Fibroblast of gingiva (primary cell): ENCODE data around the gene TYMS.

Experiments used
- DNase-seq: peaks from one replicate; pipeline ENCODE4 v3.0.0-alpha.2; 2011; ENCODE audit warnings: low read depth

TYMS gene

DNA sequence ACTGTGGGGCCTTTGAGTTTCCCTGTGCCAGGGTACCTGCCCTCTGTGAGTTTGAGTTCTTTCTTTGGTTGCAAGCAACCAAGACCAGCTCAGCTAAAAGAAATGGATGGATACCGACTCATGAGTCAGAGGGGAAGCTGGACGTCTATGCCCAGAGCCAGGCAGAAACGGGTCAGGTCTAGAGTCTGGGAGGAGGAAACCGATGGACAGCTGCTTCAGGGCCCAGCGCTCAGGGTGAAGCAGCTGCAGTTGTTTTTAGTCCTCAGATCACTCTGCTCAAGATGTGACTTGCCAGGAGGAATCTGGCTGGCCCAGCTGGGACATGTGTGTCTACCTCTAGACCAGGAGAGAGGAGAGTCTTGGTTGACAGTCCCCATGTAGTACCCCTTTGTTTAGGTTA is 10.1 kb upstream of the TYMS start:
- no peak for DNase-seq

DNA sequence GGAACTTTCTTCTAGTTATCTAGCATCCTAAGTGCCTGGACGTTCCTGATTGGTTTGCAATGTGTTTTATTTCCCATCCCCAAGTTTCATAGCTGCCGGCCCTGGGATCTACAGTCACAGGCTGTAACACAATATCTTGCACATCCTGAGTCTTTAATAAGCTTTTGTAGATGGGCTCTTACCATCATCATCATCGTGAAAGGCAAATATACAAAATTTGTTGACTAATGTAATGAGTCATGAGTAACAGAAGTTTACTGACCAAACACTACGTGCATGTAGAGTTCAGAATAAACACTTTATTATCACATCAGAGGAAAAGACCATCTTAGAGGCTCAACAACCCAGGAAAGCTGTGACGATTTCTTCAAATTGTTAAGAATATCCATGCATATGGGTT is 8.1 kb upstream of the TYMS start:
- DNase-seq = no peak

DNA sequence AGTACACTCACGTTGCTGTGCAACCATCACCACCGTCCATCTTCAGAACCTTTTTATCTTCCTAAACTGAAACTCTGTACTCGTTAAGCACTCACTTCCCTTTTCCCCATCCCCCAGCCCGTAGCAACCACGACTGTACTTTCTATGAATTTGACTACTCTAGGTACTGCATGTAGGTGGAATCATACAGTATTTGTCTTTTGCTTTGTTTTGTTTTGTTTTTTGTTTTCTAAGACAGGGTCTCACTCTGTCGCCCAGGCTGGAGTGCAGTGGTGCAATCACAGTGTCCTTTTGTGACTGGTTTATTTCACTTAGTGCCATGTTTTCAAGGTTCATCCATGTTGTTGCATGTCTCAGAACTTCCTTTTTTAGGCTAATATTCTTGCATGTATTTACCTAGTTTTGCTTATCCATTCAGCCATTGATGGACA is 7.0 kb upstream of the TYMS start:
- DNase-seq = no peak

DNA sequence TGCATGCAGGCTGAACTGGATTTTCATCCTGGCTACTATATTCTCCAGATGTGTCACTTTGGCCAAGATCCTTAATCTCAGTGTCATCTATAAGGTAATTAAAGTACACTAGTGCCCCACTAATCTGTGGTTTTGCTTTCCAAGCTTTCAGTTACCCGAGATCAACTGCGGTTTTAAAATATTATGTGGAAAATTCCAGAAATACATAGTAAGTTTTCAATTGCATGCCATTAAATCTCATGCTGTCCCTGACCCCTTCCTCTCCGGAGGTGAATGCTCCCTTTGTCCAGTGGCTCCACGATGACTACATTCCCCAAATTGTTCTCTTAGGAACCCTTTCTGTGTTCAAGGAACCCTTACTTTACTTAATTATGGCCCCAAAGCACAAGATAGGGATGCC is 5.3 kb upstream of the TYMS start:
- peak; percentile 21 for DNase-seq

DNA sequence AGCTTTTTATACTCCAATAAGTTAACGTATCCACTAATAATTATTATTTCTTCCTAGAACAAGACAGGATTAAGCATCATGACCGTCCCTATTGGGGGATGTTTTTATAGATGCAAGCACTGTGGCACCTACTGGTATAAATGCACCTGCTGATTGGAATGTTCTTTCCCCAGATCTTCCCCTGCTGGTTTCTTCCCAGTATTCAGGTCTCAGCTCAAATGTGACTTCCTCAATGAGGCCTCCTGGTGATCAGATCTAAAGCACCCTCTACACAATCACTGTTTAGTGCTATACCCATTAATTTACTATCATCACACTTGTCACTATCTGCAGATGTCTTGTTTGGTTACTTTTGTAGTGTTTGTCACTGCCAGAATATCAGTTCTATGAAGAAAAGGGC is 3.9 kb upstream of the TYMS start:
- no peak for DNase-seq

DNA sequence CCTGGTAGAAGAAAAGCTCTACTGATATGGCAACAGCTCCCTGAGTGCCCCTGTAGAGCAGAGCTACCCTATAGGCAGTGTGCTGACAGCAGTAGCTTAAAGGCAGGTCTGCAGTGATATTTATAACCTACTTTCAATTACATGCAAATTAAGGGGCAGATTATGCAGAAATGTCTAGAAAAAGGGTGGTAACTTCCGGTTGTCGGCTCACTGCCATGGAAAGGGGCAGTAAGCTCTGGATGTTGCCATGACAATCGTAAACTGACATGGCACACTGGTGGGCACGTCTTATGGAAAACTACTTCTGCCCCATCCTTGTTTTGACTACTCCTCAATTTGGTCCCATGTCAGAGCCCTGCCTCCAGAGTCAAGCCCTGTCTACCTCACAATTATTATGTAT is 2.9 kb upstream of the TYMS start:
- DNase-seq = no peak

DNA sequence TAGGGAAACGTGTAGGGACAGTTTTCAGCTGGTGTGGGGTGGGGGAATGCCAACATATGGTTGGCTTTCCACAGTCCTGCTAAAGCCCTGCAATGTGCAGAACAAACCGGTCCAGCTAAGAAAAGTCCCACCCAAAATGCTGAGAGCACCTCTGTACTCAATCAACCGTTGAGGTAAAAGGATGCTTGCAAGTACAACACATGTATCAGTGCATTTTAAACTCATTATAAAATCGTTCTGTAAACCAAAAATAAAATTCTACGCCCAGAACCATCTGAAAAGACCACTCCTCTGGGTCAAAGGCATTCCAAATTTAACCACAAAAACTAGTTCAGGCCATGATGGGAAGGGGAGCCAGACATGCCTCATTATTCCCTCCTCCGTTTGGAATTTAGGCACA is 2.0 kb upstream of the TYMS start:
- no peak for DNase-seq

DNA sequence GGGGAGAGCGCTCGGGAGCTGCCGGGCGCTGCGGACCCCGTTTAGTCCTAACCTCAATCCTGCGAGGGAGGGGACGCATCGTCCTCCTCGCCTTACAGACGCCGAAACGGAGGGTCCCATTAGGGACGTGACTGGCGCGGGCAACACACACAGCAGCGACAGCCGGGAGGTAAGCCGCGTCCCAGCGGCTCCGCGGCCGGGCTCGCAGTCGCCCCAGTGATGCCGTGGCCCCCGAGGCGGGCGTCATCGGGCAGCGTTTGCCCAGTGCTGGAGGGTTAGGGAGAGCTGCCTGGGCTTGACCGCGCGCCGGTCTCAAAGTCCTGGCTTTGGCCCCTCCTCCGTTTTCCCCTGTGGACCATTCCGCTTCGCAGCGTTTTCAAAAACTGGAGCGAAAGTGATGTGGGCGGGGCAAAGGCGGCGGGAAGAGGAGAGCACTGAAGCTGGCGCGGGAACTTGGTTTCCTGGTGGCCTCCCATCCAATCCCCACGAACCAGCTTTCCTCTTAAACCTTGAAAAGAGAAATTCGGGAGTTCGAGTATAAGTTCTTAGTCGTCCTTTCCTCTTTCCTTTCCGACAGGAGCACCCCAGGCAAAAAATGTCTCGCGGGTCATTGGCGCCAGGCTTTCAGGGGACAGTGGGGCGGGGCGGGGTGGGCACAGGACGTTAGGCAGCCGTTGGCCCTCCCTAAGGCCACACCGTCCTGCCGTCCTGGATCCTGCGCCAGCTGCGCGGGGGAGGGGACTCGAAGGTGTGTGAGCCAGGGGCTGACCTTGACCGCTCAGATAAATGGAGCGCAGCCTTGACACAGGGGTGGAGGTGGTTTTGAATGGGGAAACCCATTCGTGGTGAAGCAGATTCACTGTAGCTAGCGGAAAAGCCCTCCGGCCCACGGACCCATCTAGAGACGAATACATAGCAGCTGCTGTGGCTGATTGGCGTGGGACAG is 821 bp downstream of the TYMS start:
- peak; percentile 83 for DNase-seq

DNA sequence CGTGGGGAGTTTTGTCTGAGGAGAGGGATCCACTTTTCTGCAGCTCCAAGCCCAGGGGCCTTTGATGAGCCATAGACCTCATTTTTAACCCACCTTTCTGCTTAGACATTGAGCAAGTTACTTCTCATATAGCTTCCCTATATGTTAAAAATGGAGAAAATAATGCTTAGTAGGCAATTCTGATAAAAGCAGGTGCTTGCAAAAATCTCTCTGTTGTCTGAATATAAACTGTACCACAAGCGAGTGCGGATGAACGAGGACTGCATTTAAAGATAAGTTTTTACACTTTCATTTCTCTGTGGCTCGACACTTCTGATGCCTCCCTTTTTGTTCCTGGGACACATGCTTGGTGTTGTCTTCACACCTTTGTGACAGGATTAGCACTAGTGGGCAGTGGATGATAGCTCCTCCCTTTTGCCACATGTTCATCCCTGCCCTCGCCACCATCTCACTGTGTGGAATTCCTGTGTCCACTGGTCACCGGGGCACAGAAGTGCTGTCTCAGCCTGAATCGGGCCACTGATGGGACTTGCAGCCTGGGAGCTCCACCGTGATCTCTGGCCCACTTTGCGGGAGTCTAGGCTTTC is 1.6 kb downstream of the TYMS start:
- no peak for DNase-seq

DNA sequence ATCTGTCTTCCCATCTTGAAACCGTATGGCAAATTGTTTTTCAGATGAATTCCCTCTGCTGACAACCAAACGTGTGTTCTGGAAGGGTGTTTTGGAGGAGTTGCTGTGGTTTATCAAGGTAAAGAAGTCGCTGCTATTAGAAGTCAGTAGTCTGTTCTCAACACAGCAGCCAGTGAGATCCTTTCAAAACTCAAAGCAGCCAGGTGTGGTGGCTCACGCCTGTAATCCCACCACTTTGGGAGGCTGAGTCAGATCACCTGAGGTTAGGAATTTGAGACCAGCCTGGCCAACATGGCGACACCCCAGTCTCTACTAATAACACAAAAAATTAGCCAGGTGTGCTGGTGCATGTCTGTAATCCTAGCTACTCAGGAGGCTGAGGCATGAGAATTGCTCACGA is 2.1 kb downstream of the TYMS start:
- DNase-seq = no peak

DNA sequence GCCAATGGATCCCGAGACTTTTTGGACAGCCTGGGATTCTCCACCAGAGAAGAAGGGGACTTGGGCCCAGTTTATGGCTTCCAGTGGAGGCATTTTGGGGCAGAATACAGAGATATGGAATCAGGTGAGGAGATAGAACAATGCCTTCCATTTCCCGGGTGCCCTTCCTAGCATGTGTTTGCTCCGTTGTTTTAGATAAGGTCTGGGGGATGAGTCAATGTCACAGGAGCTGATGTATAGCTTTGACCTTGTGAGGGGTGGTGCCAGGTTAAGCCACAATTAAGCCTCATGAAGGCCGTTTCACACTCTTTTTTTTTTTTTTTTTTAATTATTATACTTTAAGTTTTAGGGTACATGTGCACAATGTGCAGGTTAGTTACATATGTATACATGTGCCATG is 4.7 kb downstream of the TYMS start:
- no peak for DNase-seq

DNA sequence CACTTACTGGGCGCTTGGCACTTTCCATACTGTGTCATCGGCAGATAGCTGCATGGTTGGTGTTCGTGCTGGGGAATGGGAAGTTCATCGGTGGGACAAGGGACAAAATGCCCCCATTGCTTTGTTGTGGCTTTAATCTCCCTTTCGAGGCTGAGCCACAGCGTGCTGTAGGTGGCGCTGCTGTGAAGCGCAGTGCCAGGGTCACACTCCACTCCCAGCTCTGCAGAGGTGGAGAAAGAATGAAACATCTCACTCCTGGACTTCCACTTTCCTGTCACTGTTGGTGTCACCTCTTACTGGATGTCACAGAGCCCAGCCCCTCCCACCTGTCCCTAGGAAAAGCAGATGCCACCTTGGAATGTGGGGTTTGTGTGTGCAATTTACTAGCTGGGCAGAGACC is 8.7 kb downstream of the TYMS start:
- DNase-seq = no peak

DNA sequence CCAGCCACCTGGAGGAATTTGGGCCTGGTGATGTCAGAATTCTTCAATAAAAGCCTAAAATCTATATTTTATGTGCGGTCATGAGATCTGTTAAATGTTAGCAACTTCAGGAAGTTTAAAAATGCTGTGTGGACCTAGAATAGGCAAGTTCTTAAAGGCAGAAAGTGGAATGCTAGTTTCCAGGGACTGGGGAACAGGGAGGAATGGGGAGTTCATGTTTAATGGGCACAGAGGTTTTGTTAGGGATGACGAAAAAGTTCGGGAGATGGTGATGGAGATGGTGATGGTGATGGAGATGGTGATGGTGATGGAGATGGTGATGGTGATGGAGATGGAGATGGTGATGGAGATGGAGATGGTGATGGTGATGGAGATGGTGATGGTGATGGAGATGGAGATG is 9.2 kb downstream of the TYMS start:
- DNase-seq = no peak

DNA sequence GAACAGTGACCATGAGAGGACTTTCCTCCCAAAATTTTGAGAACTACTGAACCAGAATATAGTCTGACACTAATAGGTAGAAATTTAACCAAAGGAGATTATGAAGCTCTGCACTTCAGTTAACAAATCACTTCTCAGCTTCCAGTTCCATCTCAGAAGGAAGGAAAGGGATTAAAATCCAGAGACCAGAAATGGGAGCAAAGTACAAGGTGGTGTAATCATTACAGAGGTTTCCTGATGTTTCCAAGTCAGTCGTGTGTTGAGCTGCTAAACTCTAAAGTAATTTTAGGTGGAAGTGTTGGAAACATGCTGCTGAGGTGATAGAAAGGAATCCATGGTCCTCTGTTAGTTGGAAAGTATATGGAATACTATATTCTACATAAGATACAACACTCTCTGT is 10.8 kb downstream of the TYMS start:
- DNase-seq = no peak

DNA sequence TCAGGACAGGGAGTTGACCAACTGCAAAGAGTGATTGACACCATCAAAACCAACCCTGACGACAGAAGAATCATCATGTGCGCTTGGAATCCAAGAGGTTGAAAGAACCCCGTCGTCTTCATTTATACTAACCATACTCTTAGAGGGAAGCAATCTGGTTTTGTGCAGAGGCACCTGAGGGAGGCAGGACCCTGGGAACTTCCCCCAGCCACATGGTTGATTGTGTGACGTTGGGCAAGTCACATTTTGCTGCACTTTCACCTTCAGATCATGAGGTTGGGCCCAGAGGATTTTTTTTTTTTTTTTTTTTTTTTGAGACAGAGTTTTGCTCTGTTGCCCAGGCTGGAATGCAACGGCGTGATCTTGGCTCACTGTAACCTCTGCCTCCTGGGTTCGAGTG is 11.6 kb downstream of the TYMS start:
- no peak for DNase-seq

DNA sequence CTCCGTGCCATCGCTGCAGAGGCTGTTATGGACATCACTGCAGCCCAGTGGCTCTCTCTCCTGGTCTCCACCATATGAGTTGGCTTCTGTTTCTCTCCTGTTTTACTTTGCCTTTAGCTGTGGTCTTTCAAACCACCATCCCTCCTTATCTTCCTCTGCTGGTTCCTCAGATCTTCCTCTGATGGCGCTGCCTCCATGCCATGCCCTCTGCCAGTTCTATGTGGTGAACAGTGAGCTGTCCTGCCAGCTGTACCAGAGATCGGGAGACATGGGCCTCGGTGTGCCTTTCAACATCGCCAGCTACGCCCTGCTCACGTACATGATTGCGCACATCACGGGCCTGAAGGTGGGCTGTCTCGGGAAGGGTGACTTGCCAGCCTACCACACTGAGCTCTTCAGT is 13.1 kb downstream of the TYMS start:
- no peak for DNase-seq

DNA sequence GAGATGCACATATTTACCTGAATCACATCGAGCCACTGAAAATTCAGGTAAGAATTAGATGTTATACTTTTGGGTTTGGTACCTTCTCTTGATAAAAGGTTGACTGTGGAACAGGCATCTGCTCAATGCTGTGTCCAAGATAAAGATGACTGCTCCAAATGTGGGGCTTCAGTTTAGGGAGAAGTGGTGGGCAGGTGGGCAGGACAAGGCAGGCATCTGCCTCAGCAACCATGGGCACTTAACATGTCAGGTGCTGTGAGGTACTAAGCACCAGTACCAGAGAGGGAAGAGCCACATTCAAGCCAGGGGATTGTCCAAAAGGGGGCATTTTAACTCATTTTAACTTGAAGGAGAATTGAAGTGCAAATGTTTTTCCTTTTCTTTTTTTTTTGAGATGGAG is 14.0 kb downstream of the TYMS start:
- DNase-seq = no peak

DNA sequence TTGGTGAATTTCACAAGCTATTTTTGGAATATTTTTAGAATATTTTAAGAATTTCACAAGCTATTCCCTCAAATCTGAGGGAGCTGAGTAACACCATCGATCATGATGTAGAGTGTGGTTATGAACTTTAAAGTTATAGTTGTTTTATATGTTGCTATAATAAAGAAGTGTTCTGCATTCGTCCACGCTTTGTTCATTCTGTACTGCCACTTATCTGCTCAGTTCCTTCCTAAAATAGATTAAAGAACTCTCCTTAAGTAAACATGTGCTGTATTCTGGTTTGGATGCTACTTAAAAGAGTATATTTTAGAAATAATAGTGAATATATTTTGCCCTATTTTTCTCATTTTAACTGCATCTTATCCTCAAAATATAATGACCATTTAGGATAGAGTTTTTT is 15.9 kb downstream of the TYMS start:
- no peak for DNase-seq

DNA sequence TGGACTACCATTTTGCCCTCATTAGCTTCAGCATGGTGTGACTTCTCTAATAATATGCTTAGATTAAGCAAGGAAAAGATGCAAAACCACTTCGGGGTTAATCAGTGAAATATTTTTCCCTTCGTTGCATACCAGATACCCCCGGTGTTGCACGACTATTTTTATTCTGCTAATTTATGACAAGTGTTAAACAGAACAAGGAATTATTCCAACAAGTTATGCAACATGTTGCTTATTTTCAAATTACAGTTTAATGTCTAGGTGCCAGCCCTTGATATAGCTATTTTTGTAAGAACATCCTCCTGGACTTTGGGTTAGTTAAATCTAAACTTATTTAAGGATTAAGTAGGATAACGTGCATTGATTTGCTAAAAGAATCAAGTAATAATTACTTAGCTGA is 16.3 kb downstream of the TYMS start:
- no peak for DNase-seq

DNA sequence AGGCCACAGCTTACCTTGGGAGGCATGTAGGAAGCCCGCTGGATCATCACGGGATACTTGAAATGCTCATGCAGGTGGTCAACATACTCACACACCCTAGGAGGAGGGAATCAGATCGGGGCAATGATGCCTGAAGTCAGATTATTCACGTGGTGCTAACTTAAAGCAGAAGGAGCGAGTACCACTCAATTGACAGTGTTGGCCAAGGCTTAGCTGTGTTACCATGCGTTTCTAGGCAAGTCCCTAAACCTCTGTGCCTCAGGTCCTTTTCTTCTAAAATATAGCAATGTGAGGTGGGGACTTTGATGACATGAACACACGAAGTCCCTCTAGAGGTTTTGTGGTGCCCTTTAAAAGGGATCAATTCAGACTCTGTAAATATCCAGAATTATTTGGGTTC is 17.9 kb downstream of the TYMS start:
- DNase-seq = no peak

DNA sequence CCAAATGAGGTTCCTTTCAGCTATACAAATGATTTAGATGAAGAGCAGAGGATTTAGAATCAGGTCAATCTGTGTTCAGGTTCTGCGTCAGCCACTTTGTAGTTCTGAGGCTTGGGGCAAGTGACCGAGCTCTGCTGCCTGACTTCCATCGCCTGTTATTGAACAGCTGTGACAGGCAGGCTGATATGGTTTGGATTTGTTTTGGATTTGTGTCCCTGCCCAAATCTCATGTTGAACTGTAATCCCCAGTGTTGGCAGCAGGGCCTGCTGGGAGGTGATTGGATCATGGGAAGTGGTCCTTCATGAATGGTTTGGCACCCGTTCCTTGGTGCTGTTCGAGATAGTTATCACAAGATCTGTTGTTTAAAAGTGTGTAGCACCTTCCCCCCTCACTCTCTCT is 18.6 kb downstream of the TYMS start:
- DNase-seq = no peak

DNA sequence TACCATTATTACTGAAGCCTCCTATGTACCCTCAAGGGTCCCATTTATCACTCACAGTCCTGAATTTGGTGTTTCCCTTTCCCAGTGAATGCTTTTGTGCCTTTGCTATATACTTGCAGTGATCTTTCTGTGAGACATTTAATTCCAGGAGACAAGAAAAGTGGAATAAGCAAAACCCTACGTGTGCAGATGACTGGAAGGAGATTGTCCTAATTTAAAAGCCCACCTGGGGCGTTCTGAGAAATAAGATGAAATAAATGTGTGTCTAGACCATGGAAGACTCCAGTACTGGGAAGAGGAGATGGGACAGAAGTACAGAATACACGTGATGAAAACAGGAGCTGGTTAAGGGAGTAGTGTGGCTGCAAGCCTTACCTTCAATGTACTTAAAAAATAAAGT is 19.3 kb downstream of the TYMS start:
- DNase-seq = no peak

DNA sequence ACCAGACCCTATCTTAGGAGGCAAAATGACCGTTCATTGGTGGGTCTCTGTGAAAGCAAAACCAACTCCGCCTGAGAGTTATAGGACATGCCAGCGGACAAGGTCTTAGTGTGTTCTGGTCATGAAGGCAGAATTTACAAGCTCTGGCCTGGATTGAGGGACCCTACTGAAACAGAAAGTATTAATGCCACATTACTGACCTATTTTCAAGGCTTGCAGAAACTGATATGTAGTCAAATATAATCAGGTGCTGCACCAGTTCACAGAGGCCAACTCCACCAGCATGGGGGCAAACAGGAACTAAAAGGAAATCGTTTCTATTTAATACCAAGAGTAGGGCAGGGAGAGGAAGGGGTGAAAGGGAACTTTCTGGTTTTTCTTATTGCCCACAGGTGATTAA is 19.7 kb downstream of the TYMS start:
- no peak for DNase-seq

DNA sequence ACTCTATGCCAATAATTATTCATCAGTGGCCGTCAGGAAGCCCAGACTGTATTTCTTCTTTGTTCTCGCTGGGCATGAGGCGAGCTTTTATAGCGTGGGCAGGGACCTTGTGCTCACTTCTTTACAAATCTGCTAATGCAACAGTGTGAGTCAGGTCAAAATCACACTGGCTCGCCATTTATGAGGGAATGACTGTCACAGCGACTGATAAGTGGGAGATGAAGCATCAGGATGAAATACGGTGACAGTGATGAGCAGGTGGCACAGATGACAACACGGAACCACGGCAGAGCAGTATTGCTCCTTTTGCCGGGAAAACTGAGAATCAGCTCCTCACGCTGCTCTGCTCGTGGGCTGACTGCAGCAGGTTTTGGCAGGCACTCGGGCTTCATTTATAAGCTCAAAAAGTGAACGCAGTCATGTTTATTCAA is 20.5 kb downstream of the TYMS start:
- no peak for DNase-seq
